Endothelial cell of umbilical vein (primary cell): ENCODE measurements around the gene UROC1. TPM values are rescaled to one million over a fixed set of nuclear protein-coding genes. Genes with fewer than 3 reads are reported as not detected.

Source experiments
- BruUV-seq: library from RNA; stranded (reverse); fragments of 400-500 nt; replicated peaks from 2 replicates; lab custom pipeline; 2021; lab: Mats Ljungman, UMichigan
- CTCF ChIA-PET: fragments of 300-600, 350-600 bp; sonication (Branson Sonifier 250); formaldehyde crosslinking; loops from one replicate; lab custom pipeline; 2021; ENCODE audit warnings: antibody characterized with exemption, inconsistent platforms; lab: Charles Lee
- POLR2A ChIA-PET: fragments of 300-600, 350-600 bp; sonication (Branson Sonifier 250); formaldehyde crosslinking; loops from one replicate; lab custom pipeline; 2021; ENCODE audit warnings: antibody characterized with exemption, inconsistent platforms; lab: Charles Lee
- DNase-seq: peaks from one replicate; pipeline ENCODE4 v3.0.0-alpha.2; 2011; ENCODE audit warnings: low read depth, low spot score
- FAIRE-seq: peaks from 2 replicates; lab custom pipeline; 2011; peaks lifted over from hg19 to GRCh38; lab: Jason Lieb, UNC
- H2AFZ ChIP-seq: 2 replicates; pipeline ENCODE4 v1.6.0; 2012; ENCODE audit warnings: low read depth, low read length, control low read depth, inconsistent platforms
- H3K27ac ChIP-seq: 2 replicates; pipeline ENCODE4 v1.5.1; 2011; ENCODE audit warnings: low read depth, mild to moderate bottlenecking, control low read depth, low read length, moderate library complexity; ENCODE audit not compliant: insufficient read depth
- H3K27me3 ChIP-seq, 2 experiments: 2 replicates each; pipeline versions ENCODE4 v1.6.0 to v1.6.1; 2011; ENCODE audit warnings: low read length in 2 of 2, mixed read lengths in 1 of 2; ENCODE audit not compliant: control insufficient read depth in 2 of 2, insufficient read depth in 2 of 2
- H3K36me3 ChIP-seq, 2 experiments: 2 replicates in 1 of 2; 3 replicates in 1 of 2; pipeline ENCODE4 v1.5.1; 2011; ENCODE audit warnings: low read length in 2 of 2, mild to moderate bottlenecking in 1 of 2, moderate library complexity in 1 of 2; ENCODE audit not compliant: control insufficient read depth in 2 of 2, insufficient read depth in 2 of 2; ENCODE audit errors: extremely low read depth in 1 of 2
- H3K4me1 ChIP-seq: 3 replicates; pipeline ENCODE4 v1.5.1; 2011; ENCODE audit warnings: mild to moderate bottlenecking, low read length; ENCODE audit not compliant: control insufficient read depth, insufficient read depth; ENCODE audit errors: extremely low read depth
- H3K4me2 ChIP-seq: 2 replicates; pipeline ENCODE4 v1.6.1; 2011; ENCODE audit warnings: low read length, control low read depth, mixed read lengths; ENCODE audit not compliant: insufficient read depth
- H3K4me3 ChIP-seq, 3 experiments: fragments of 200-600 bp in 1 of 3; sonication (generic), shearing (Covaris generic) in 1 of 3; replicated peaks in 1 of 3; 2 replicates each; pipeline ENCODE4 v1.5.1; 2011 to 2016; ENCODE audit warnings: control low read depth in 3 of 3, low read length in 3 of 3, mild to moderate bottlenecking in 2 of 3, inconsistent platforms in 1 of 3, low read depth in 1 of 3, moderate library complexity in 1 of 3; ENCODE audit not compliant: insufficient read depth in 1 of 3
- H3K79me2 ChIP-seq: 2 replicates; pipeline ENCODE4 v1.6.0; 2012; ENCODE audit warnings: low read length, inconsistent platforms; ENCODE audit not compliant: control insufficient read depth, insufficient read depth
- H3K9ac ChIP-seq: replicated peaks from 2 replicates; pipeline ENCODE3; 2011; ENCODE audit warnings: low read length, control low read depth; ENCODE audit not compliant: insufficient read depth; ENCODE audit errors: extremely low read depth
- H3K9me1 ChIP-seq: replicated peaks from 3 replicates; pipeline ENCODE4 v1.6.0; 2011; ENCODE audit warnings: mild to moderate bottlenecking, low read length; ENCODE audit not compliant: control insufficient read depth, insufficient read depth; ENCODE audit errors: extremely low read depth
- H3K9me3 ChIP-seq: replicated peaks from 2 replicates; pipeline ENCODE4 v1.5.1; 2012; ENCODE audit warnings: low read length, inconsistent platforms; ENCODE audit not compliant: control insufficient read depth, insufficient read depth
- H4K20me1 ChIP-seq: replicated peaks from 2 replicates; pipeline ENCODE3; 2011; ENCODE audit warnings: mild to moderate bottlenecking, low read length; ENCODE audit not compliant: control insufficient read depth, insufficient read depth; ENCODE audit errors: extremely low read depth
- EZH2 ChIP-seq: IDR thresholded peaks from 2 replicates; pipeline ENCODE4 v1.6.1; 2012; ENCODE audit warnings: borderline replicate concordance, low read depth, mild to moderate bottlenecking, moderate library complexity, low read length, inconsistent platforms; ENCODE audit not compliant: severe bottlenecking
- FOS ChIP-seq: IDR thresholded peaks from 2 replicates; pipeline ENCODE4 v1.6.1; 2011; ENCODE audit warnings: mild to moderate bottlenecking, low read length, moderate library complexity, borderline replicate concordance; ENCODE audit not compliant: insufficient read depth
- GATA2 ChIP-seq: IDR thresholded peaks from 2 replicates; pipeline ENCODE4 v1.7.0; 2011; ENCODE audit warnings: low read depth, mild to moderate bottlenecking, moderate library complexity, mixed read lengths, low read length; ENCODE audit not compliant: insufficient read length, insufficient read depth
- JUN ChIP-seq: IDR thresholded peaks from 2 replicates; pipeline ENCODE4 v1.6.1; 2011; ENCODE audit warnings: borderline replicate concordance, low read depth; ENCODE audit not compliant: insufficient read length, insufficient read depth
- MAX ChIP-seq: IDR thresholded peaks from 2 replicates; pipeline ENCODE4 v1.6.1; 2011; ENCODE audit not compliant: insufficient read depth, insufficient read length
- MYC ChIP-seq: IDR thresholded peaks from one replicate; pipeline ENCODE4 v1.6.1; 2011; ENCODE audit warnings: mild to moderate bottlenecking, low read depth, low read length
- POLR2A ChIP-seq: IDR thresholded peaks from 2 replicates; pipeline ENCODE4 v1.6.1; 2012; ENCODE audit warnings: low read depth, mild to moderate bottlenecking, control low read depth, low read length
- POLR2AphosphoS5 ChIP-seq: IDR thresholded peaks from 2 replicates; pipeline ENCODE4 v1.6.1; 2012; ENCODE audit warnings: low read depth, mild to moderate bottlenecking, control low read depth, low read length, moderate library complexity; ENCODE audit not compliant: insufficient read depth
- dilution Hi-C: fragments of 300-500 bp; cut with MboI; formaldehyde crosslinking; loops from one replicate; pipeline ENCODE4 v1.15.0; 2019; ENCODE audit warnings: low sequenced_read_pairs; ENCODE audit not compliant: extremely low pct_ligation_motif_present
- intact Hi-C: fragments of 100-400 bp; cut with micrococcal nuclease; formaldehyde crosslinking; loops from one replicate; pipeline ENCODE4 v1.10.0; 2022
- polyA plus RNA-seq, 4 experiments: library from polyadenylated mRNA; depleted of rRNA in 3 of 4; stranded (reverse) in 3 of 4; unstranded in 1 of 4; fragments of >200 nt; gene quantifications; 2 replicates each; pipeline versions ENCODE4 v1.2.1 to v1.2.3, GENCODE V29; 2011 to 2012; ENCODE audit warnings: missing spikeins in 1 of 4
- total RNA-seq: library from RNA; stranded (reverse); gene quantifications from 2 replicates; pipeline ENCODE4 v1.2.3, GENCODE V29; 2021
- TF ChIP-seq, protein P1 (sequence below), 2 donors: IDR thresholded peaks; 1 replicate in 1 of 2; 2 replicates in 1 of 2; pipeline ENCODE4 v1.5.1; 2011; ENCODE audit warnings: low read length in 2 of 2, mild to moderate bottlenecking in 2 of 2, moderate library complexity in 2 of 2, control low read depth in 1 of 2, inconsistent platforms in 1 of 2, low read depth in 1 of 2; ENCODE audit not compliant: insufficient read depth in 1 of 2; ENCODE audit errors: extremely low read depth in 1 of 2

UROC1 gene
- total and polyA plus RNA-seq, 2 donors (not counting 3 experiments of a cell fraction or from before 2014, with no cell fraction given): not detected

DNA sequence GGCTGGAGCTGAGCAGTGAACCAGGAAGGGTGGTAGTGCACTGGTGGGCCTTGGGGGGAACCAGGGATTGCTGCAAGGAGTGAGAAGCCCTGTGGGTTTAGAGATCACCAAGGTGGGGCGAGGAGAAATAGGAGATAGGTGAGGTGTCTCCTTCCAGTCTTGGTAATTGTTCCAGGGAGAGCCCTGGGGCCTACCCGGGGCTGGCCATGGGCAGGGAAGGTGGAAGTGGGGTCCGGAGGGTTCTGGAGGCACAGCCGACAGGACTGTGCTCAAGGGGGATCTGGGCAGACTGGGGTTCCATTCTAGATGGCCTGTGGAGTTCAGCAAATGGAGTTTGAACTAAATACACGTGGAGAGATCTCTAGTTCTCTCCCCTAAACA, 10.8 kb upstream of the UROC1 start:
- no TSS peak for BruUV-seq
- dilution Hi-C loops (no loop called here), intact Hi-C loops (loop anchor here (10.0 kb wide), 1 partner anchor 476 kb away; no protein-coding TSS in a partner anchor)
- H3K27me3 ChIP-seq: peaks cover 5 to 18% of the 10 kb centered on the region in 2 experiments
- DNase-seq (no peak), FAIRE-seq (no peak)
- no peaks in the 10 kb centered on the region for H3K36me3 ChIP-seq
- no peaks in the 10 kb centered on the region for H3K9me1 ChIP-seq
- TF ChIP-seq JUN: no peak
- TF ChIP-seq, protein P1, sequence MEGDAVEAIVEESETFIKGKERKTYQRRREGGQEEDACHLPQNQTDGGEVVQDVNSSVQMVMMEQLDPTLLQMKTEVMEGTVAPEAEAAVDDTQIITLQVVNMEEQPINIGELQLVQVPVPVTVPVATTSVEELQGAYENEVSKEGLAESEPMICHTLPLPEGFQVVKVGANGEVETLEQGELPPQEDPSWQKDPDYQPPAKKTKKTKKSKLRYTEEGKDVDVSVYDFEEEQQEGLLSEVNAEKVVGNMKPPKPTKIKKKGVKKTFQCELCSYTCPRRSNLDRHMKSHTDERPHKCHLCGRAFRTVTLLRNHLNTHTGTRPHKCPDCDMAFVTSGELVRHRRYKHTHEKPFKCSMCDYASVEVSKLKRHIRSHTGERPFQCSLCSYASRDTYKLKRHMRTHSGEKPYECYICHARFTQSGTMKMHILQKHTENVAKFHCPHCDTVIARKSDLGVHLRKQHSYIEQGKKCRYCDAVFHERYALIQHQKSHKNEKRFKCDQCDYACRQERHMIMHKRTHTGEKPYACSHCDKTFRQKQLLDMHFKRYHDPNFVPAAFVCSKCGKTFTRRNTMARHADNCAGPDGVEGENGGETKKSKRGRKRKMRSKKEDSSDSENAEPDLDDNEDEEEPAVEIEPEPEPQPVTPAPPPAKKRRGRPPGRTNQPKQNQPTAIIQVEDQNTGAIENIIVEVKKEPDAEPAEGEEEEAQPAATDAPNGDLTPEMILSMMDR (IDR thresholded peaks at IDR 0.05; ENCODE audit: extremely low read depth in 1 of 2, insufficient read depth in 1 of 2, low read depth in 1 of 2, low read length in 2 of 2): no peak
- no peak for TF ChIP-seq POLR2AphosphoS5
- no peak for TF ChIP-seq GATA2
- TF ChIP-seq EZH2: no peak
- no peak for TF ChIP-seq FOS
- TF ChIP-seq MYC: no peak
- no peak for TF ChIP-seq MAX
- TF ChIP-seq POLR2A: no peak
- ChIA-PET POLR2A (no interaction called here), CTCF (no interaction called here)
- H3K4me3 ChIP-seq: no peak overlapping the region
- H3K9ac ChIP-seq: no peak overlapping the region
- no peaks in the 10 kb centered on the region for H3K79me2 ChIP-seq
- H3K4me2 ChIP-seq: no peak overlapping the region
- H3K9me3 ChIP-seq: no peaks in the 10 kb centered on the region
- no peaks in the 10 kb centered on the region for H4K20me1 ChIP-seq
- H3K4me1 ChIP-seq: no peaks in the 10 kb centered on the region
- no peak overlapping the region for H3K27ac ChIP-seq
- H2AFZ ChIP-seq: no peak overlapping the region
